NCI-H345 treated with DMSO at 0.1 percent for 48 hours (cell line): ENCODE measurements around the gene ATXN3.
A peak's percentile ranks its signal among the peaks of the same experiment; 100 is the strongest.

Experiments used
- DNase-seq: peaks from one replicate; lab custom pipeline; 2025; ENCODE audit not compliant: unreplicated experiment; lab: John Stamatoyannopoulos, UW

The ATXN3 gene

DNA sequence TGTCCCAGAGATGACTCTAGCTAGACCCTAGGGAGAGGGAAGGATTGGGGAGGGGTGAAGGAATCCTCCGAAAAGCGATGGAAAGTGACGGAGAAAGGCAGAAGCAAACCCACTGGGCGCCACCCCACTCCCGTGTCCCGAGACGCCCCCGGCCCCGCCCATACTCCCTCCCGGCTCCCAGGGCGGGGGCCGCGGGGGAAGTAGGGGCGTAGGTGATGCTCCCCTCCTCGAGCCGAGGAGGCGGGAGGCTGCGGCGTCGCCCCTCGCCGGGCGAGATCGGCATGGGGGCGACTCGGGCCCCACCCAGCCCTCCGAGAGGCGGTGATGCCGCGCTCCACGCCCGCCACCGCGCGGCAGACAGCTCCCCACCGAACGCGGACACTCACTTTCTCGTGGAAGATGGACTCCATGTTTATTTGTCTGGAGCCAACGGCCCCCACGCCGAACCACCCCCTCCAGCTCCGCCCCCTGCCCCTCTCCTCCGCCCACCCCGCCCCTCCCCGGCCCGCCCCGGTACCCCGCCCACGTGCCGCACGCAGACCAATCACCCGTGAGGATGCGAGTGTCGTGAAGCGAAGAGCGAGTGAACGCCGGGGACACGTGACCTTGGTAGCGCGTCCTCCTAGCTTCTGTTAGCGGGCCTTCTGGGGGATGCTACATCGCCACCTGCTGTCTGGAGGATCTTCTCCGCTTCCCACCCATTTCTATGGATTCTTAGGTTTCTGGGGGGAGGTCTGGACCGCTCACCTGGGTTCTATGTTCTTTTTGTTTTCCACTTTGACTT is at the start of gene ATXN3:
TSS of gene ATXN3 (minus strand) at position 440 of the 784 bp plus-strand sequence. CDS start at position 410, 30 bp downstream.
- peak; percentile 98 for DNase-seq

DNA sequence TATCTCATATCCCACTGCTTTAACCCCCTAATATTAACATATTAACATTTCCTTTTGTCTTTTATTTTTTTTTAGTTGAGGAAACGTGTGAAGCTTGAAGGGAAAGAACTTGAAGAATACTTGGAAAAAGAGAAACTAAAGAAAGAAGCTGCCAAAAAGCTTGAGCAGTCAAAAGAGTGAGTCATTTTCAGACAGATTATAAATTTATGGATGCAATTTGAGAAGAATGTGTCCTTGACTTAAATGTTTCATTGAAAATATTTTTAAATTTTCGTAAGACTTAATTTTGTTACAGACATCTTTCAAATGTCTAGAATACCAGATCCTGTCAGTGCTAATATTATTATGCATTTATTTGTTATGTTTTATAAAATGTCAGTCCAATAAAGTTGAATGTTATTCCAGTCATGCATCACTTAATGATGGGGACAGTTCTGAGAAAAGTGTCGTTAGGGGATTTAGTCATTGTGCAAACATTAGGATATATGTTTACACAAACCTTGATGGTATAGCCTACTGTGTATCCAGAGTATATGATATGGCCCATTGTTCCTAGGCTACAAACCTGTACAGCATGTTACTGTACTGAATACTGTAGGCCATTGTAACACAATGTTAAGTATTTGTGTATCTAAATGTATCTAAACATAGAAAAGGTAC is 48.0 kb upstream of the ATXN3 start:
- DNase-seq: no peak

DNA sequence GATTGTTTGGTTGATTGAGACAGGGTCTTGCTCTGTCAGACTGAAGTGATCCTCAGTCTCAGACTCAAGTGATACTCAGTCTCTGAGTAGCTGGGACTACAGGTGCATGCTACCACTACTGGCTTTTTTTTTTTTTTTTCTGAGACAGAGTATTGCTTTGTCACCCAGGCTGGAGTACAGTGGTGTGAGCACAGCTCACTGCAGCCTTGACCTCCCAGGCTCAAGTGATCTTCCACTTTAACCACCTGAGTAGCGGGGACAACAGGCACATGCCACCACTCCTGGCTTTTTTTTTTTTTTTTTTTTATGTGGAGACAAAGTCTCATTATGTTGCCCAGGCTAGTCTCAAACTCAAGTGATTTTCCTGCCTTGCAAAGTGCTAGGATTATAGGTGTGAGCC is 47.2 kb upstream of the ATXN3 start:
- DNase-seq: no peak

DNA sequence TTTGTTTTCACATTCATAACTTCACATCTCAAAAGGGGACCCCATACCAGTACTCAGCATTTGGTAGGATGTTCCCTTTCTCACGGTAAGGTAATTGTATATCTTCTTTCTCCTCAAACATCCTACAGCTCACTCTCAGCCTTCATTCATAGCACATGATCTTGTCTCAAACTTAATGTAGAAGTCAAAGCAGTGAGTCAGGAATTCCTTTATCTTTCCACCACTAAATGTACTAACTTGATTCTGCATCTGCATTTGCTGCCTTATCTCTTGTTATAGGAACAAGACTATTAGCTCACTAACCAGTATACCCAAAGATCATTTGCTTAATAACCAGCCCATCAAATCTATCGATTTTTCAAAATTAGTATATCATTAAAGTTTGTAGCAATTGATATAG is 38.3 kb upstream of the ATXN3 start:
- no peak for DNase-seq

DNA sequence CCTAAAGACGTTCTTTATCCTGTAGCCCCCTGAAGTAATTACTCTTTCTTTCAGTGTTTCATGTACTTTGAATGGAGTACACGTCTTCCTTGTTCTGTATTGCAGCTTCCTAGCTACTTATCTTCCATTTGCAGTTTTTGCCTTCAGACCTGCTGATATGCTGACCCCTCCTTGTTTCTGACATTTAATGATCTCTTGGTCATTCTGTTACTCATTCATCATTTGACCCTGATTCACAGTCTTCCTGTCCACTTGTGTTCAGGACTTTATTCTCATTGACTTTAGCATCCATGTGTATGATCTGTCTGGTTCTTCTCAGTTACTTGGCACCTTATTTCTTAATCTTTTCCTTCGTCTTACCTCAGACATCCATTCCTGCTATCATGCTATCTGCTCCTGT is 37.6 kb upstream of the ATXN3 start:
- DNase-seq: no peak

DNA sequence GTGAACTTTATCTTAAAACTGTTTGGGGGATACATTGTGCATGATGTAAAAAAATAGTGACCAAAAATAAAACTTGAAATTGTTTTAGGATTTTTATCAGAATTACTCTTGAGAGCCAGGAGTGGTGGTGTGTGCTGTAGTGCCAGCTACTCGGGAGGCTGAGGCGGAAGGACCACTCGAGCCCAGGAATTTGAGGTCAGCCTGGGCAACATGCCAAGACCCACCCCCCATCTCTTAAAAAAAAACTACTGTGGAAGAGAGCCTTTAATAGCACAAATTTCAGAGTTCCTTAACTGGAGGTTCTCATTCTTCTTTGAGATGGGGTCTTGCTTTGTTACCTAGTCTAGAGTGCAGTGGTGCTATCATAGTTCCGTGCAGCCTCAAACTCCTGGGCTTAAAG is 36.9 kb upstream of the ATXN3 start:
- no peak for DNase-seq

DNA sequence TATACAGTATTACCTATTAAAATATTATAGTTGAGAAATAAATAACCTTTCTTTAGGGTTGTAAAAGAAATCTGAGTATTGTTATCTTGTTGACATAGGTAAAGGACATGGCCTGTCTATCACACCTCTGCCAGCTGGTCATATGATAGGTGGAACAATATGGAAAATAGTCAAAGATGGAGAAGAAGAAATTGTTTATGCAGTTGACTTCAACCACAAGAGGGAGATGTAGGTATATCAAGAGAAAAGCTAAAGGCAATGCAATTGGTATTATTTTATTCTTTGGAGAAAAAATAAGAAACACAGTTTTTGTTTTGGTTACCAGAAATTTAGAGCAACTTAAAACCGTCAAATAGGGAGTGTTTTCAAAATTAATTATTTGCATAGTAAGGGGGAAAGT is 28.9 kb upstream of the ATXN3 start:
- no peak for DNase-seq

DNA sequence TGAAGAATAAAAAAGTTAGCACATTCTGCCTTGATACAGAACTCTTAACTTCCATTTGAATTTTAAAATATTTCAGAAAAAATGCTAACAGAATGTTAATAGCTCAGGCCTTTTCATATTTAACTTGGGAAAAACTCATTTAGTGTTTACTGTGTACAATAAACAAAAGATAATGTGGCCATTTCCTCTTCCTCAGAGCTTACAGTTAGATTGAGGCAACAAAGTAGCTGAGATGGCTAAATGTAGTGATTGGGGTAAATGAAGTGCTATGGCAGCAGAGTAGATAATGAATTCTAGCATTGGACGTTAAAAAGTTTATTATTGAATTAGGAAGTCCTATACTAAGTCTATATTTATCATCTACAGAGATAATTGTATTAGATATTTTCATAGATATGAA is 28.1 kb upstream of the ATXN3 start:
- DNase-seq: no peak

DNA sequence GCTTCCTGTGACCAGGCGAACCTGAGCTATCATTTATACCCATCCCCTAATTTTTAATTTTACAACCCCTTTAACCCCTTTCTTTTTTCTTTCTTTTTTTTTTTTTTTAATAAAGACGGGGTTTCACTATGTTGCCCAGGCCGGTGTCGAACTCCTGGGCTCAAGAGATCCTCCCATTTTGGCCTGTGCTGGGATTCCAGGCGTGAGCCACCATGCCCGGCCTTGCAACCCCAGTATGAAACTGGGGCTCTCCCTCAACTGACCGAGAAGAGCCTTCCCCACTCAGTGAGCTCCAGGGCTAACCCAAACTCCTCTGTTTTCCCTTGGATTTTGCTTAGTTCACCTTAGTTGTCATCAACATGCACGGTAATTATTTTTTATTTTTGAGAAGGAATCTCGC is 16.4 kb upstream of the ATXN3 start:
- DNase-seq: no peak

DNA sequence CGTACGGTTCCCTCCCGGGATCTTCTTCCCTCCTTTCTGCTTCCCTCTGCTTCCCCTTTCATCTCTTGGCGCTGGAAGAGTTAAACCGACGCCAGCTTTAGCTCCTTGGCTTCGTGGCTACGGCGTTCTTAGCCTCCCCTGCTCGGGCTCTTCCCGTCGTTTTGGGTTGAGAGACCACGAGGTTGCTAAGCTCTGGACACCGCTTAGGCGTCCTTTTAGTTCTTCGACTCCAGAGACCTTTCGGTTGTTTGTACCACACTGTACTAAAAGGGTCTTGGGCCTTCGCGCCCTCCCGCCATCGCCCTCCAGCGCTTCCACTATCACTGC is 15.9 kb upstream of the ATXN3 start:
- no peak for DNase-seq

DNA sequence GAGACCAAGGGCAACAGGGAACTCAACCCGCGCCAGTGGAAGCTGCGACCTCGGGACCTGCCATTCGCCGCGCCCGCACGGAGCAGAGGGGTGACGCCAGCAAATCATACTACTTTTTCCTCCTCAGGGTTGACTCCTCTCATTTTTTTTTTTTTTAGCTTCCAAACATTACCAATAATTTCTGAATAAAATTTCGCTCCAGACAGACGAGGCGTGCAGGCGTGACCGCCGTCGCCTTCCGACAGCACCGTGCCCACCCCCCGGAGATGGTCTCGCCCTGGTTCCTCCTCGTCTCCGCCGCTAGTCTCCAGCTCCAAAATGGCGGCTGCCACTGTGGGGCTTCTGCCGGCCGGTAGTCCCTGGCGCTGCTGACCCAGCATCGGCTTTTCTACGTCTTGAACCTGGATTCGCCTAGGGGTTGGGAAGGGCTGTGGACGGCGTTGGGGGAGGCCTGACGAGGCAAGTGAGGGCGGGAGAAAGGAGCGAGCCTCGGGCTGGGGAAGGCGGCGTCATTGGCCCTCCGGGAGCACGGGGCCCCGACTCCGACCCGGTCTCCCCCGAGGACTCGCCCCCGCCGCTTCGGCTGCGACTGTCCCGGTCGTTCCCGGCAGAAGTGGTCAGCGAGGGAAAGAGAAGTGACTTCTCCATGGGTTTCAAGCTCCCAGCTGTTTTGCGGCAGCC is 15.4 kb upstream of the ATXN3 start, which contains the start of the genes CPSF2 and NDUFB1:
TSS of gene CPSF2 (plus strand) at position 300 of the 681 bp plus-strand sequence. CDS start 9,016 bp downstream, outside the sequence.
TSS of gene NDUFB1 (minus strand) at position 37 of the 681 bp plus-strand sequence. CDS start 4,069 bp downstream, outside the sequence.
- DNase-seq: peak; percentile 70

DNA sequence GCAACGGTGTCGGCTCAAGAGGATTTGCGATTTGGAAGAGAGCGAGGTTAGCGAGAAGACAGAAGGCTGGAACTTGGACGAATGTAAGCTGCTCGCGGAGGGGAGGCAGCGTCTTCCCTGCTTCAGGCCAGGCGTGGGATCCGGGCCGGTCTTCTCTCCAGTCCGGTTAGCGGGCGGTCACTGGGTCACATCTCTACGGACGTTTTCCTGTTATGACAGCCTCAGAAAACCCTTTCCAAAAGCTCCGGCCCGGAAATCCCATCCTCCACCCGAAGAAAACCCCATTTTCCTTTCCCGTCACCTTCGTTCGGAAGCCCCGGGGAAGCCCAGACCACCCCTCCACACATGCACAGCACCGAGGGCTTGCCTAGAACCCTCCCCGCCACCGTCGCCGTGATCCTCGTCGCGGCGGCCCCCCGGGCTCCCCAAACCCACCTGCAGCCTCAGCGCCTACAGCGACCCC is 14.9 kb upstream of the ATXN3 start:
- no peak for DNase-seq

DNA sequence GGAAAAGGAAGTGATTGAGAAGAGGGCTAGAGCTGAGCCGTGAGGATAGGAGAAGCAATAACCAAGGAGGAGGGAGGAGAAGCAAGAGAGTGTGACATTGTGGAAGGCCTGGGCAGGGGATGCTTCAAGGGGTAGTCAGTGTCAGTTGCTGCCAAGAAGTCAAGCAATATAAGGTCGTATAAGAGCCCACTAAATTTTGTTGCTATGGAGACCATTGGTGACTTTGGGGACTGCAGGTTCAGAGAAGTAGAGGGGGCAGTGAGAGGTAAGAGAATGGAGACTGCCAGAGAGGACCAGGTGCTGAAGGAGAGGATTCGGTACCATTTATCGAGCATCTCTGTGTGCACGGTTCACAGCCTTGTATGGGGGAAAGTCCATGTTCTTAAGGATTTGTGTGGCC is 3.1 kb upstream of the ATXN3 start:
- no peak for DNase-seq

DNA sequence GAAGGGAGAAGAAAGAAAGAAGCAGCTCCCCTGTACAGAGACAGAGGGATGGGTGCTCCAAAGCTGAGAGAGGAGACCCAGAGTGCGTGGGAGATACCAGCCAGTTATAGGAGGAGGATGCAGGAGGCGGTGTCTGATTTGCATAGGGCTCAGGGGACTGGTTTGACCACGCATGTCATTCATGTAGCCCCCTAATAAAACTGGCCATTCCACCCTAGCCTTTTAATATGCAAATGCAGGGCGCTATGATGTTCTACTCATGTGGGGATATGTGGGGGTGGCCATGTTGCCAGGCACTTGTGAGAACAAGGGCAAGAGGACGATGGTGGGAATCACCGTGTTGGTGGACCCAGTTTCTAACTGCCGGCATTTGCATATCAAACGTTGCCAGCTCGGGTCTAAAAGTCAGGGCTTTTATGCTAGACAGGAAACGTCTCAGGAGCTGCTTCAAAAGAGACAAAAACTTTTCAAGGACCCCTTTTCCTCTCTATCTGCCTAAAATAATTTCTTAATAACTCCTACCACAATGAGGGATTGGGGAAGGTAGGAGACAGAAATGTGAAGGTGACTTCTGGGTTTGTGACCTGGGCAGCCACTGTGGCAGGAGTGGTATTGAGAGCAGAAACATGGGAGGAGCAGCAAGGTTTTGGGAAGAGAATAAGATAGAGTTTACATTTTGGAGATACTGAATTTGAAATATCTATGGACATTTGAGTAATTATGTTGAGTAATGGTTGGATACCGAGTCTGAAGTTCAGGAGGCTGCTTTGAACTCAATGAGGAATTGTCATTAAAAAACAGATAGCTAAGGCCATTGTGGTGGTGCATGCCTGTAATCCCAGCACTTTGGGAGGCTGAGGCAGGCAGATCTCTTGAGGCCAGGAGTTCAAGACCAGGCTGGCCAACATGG is 2.2 kb upstream of the ATXN3 start:
- DNase-seq: no peak

DNA sequence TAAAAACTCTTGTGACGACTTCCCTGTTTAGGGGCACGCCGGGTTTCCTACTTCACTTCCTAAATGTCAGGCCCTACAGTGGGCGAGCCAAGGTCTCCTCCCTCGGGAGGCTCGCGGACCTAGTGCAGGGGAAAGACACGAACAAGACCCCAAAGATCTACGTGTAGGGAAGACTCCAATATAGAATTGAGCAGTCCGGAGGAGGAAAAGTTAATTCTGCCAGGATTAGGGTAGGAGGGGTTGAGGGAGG is 564 bp downstream of the ATXN3 start:
- DNase-seq: no peak

DNA sequence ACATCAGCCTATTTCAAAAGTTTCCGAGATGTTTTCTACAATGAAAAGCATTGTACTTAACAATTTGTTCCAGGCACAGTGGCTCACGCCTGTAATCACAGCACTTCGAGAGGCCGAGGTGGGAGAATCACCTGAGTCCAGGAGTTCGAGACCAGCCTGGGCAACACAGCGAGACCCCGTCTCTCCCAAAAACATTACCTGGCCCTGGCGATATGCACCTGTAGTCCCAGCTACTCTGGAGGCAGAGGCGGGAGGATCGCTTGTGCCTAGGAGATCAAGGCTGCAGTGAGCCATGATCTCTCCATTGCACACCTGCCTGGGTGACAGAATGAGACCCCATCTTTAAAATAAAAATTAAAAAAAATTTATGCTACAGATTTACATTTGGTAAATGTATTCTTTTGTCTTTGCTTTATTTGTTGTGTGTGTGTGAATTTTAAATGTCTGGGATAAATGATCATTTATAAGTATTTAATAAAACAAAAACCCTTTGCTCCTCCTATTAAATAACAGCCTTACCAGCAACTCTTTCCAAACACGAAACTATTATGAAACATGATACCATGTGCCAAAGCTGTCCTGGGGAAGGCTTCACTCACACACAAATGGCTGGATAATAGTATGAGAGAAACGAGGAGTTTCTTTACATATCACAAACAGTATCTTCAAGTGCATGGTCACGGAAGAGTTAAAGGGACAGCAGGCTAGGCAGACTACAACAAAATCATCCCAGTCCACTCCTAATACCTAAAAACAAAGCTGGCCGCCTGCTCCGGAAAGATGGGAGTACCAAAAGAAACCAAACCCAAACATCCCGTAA is 1.1 kb downstream of the ATXN3 start:
- DNase-seq: no peak

DNA sequence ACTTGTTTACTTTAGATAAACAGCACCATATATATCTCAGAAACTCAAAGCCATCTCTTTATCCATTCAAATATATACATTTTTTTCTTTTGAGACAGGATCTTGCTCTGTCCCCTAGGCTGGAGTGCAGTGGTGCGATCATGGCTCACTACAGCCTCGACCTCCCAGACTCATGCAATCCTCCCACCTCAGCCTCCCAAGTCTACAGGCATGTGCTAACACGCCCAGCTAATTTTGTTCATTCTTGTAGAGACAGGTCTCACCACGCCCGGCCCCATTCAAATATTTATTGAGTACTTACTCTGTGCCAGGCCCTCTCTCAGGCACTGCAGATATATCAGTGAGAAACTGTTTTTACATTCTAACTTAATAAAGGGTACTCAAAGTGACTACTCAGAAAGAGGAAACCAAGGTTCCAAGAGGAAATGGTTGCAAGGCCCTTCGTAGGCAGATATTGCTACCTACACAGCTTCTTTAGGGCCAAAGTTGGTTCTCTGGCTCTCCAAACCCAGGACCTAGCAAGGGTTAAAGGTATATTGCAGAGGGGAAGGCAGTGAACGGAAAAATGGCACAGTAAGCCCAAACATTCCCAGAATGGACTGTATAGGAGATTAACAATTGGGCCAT is 2.9 kb downstream of the ATXN3 start:
- DNase-seq: no peak

DNA sequence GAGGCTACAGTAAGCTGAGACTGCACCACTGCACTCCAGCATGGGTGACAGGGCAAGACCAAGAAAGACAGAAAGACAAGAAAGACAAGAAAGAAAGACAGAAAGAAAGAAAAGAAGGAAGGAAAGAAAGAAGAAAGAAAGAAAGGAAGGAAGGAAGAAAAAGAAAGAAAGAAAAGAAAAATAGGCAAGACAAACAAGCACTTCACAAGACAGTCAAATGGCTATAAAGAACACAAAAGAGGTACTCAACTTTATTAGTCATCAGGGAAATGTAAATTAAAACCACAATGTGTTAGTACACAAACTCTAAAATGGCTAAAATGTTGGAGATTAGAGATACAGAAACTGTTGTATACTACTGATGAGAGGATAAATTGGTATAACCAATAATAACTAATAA is 6.6 kb downstream of the ATXN3 start:
- DNase-seq: no peak

DNA sequence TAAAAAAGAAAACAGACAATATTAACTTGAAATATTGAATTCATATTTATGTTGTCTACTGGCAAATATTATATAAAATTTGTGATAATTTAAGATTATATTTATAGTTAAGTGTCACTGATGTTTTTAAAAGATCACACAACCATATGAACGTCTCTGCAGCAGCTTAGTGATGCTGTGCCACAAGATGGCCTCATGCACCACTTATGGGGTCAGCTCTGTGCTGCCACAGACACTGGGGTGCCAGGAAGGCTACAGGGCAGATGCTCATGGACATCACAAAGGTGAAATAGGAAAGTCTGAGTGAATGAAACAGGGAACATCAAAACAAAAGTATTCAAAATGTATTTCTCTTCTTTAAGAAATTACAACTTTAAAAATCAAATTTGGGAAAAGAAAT is 13.1 kb downstream of the ATXN3 start:
- DNase-seq: no peak

DNA sequence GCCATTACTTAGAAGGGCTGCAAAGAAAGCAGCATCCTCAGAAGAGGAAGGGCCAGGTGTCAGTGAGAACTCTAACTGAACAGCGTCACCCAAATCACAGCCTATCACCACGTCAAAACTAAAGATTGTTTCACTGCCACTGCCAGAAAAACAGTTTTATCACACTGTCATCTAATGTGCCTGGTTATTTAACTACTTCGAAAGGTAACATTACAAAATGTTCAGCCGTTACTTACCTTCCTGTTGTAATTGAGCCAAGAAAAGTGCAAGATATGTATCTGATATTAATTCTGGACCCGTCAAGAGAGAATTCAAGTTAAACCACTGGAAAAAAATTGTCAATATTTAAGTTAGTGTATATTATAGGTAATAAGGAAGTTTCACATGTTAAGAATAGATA is 17.9 kb downstream of the ATXN3 start:
- no peak for DNase-seq
